DLD1 (cell line): ENCODE data around the gene TRPM2.
"Not testable (repeated sequence)": the region's sequence is repeated elsewhere in the genome, so short reads cannot be mapped to it uniquely, and the experiment has no call there.

Experiments used
- in situ Hi-C: cut with HindIII; loops from 2 replicates; pipeline ENCODE4 v1.10.0; 2017; ENCODE audit warnings: low sequenced_read_pairs

Gene TRPM2

GRCh38 chr21:44391345-44392091, 38.1 kb downstream of the TRPM2 start:
- in situ Hi-C loops, result no loop called here

GRCh38 chr21:44392185-44392584, 38.8 kb downstream of the TRPM2 start:
- in situ Hi-C loops, result no loop called here

- in situ Hi-C loops, result no loop called here
Measured at GRCh38 chr21:44392916-44393315, 39.5 kb downstream of the TRPM2 start.

DNA sequence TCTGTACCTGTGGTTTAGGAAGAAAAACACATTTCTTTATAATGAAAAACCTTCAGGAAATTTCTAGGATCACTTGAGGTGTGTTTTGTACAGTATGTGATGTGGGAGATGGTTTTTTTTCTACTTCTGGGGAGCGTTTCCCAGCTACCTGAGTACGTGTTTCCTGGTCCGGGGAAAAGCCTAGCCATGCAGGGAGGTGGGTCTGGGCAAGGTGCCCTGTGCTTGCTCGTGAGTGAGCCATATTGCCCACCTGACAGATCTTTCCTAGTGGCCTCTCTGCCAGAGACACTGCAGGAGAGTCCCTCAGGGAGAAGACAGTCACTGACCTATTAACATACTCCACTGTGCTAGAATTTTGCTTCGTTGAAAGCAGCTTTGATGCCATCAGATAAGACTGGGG, 41.3 kb downstream of the TRPM2 start:
- in situ Hi-C loops, result no loop called here

DNA sequence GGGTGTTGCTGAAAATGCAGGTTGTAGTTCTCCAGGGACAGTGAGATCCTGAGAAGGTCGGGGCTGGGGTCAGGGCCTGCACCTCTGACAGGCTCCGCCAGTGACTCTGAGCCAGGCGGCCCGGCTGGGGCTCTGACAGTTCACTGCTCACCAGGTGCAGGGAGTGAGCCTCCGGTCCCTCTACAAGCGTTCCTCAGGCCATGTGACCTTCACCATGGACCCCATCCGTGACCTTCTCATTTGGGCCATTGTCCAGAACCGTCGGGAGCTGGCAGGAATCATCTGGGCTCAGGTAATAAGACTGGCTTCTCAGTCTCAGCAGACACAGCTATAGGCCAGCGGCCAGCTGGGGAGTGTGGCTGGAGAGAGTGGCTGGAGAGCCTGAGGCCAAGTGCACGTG, 41.8 kb downstream of the TRPM2 start:
- in situ Hi-C loops, result no loop called here

DNA sequence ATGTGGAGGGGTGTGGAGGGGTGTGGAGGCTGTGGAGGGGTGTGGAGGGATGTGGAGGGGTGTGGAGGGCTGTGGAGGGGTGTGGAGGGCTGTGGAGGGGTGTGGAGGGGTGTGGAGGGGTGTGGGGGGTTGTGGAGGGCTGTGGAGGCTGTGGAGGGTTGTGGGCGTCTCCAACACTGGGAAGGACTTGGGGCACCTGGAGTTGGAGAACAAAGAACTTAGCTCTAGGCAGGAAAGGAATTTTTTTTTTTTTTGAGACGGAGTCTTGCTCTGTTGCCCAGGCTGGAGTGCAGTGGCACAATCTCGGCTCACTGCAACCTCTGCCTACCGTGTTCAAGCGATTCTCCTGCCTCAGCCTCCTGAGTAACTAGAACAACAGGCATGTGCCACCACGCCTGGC, 43.4 kb downstream of the TRPM2 start:
- in situ Hi-C loops, result not testable (repeated sequence)

- in situ Hi-C loops, result no loop called here
Measured at GRCh38 chr21:44397431-44398031, 44.1 kb downstream of the TRPM2 start.

DNA sequence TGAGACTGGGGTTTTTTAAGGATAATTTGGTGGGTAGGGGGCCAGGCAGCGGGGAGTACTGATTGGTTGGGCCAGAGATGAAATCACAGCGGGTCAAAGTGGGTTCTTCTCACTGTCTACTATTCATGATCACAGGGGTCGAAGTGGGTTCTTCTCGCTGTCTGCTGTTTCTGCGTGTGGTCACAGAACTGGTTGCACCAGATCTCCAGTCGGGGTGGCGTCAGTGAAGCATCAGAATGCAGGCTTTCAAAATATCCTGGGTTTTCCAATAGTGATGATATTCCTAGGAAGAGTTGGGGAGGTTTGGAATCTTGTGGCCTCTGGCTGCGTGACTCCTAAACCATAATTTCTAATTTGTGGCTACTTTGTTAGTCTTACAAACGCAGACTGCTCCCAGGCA, 45.1 kb downstream of the TRPM2 start:
- in situ Hi-C loops, result no loop called here

DNA sequence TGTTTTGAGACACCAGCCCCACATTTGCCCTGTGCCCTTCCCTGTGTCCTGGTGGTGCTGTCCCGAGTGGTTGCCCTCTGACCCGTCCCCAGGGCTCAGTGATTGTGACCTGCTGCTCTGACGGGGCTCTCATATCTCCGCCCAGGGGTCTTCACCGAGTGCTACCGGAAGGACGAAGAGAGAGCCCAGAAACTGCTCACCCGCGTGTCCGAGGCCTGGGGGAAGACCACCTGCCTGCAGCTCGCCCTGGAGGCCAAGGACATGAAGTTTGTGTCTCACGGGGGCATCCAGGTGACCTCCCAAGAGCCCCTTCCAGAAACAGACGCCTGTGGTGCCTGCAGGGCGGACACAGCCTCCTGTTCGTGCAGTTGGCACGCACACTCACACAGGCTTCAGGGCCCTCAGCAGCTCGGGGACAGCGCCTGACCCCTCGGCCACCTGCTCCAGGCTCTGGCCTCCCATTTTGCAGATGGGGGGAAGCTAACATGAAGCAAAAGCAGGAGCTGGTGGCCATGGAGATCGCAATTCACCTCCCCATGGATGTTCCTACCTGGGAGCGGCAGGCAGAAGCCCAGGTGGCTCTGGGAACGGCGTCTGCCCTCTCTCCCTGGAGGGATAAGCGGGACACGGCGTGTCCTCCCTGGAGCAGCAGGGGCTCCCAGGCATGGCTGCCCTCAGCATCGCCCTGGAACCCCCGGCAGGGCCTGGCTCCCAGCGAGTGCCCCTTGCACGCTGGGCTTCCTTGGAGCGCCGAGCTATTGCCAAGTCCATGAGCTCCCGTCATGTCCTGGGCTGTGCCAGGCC, 45.9 kb downstream of the TRPM2 start:
- in situ Hi-C loops, result no loop called here

DNA sequence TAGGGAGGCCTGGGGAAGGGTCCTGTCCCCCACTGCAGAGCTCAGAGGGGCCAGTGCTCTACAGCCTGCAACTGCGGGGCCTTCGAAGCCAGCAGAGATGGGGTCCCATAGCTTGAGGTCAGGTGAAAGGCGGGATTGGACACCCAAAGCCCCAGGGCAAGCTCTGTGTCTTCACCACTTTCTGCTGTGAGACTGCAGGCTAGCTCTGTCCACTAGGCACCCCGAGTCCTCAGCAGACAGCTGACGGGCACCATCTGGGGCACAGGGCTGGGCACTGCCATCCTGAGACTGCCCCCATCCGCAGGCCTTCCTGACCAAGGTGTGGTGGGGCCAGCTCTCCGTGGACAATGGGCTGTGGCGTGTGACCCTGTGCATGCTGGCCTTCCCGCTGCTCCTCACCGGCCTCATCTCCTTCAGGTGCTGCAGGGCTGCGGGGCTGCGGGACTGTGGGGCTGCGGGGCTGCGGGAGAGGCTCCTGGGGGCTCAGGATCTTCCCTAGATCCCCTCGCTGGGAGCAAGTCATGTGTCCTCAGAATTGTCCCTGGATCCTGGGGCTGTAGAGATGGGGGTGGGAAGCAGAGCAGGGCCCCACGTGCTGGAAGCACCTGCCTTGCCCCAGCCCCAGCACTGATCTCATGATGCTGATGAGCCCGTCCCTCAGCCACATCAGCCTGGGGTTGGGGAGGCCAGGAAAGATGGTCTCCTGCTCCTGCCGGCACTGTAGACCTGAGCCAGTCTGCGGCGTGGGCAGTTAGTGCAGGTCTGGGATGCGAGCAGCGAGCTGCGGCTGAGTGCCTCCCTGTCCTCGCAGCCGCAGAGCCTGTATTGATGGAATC, 46.8 kb downstream of the TRPM2 start:
- in situ Hi-C loops, result no loop called here

DNA sequence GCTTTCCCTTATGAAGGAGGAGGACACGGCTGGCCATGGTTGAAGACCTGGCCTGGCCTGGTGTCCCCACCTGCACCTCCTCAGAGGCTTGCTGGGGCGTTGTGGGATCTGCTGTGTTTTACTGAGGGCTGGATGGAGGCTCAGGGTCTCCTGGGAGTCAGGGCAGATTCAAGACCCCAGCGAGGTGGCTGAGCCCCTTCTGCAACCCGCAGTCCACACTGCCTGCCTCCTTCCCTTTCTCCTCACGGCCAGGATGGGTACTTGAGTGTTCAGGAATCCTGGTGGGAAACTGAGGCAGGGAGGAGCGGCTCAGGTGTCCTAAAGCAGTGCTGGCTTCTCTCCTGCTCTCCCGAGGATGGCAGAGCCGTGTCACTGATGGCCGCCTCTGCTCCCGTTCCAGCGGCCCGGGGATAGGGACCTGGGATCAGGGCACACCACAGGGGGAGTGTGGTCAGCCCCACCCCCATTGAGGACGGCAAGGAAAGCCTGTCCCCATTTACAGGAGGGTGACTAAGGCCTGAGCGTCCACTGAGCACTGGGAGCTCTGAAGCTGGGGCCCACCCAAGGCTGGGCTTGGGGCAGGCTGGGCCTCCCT, 47.5 kb downstream of the TRPM2 start:
- in situ Hi-C loops, result no loop called here

DNA sequence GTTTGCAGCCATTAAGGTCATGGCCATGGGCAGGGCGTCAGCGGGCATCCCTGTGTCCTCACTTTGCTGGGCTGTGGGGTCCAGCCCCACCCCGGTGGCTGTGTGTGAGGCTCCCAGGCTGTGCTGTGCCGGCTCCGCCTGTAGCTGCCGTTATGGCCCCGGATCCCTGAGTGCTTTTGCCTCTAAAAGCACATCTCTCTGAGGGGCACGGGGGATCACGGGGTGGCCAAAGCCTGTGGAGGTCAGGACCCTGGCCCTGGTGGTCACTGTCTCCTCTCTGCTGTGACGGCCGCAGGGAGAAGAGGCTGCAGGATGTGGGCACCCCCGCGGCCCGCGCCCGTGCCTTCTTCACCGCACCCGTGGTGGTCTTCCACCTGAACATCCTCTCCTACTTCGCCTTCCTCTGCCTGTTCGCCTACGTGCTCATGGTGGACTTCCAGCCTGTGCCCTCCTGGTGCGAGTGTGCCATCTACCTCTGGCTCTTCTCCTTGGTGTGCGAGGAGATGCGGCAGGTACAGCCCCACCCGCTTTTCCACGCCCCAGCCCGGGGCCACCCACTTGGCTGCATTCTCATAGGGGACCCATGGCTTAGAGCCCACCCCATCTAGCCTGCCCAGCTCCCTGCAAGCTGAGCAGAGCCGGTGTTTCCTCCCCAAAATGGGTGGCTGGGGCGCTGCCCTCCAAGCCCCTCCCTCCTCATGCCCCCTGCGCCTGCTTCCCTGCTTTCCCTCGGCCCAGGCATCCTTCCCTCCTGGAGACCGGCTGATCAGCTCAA, 48.2 kb downstream of the TRPM2 start:
- in situ Hi-C loops, result no loop called here

DNA sequence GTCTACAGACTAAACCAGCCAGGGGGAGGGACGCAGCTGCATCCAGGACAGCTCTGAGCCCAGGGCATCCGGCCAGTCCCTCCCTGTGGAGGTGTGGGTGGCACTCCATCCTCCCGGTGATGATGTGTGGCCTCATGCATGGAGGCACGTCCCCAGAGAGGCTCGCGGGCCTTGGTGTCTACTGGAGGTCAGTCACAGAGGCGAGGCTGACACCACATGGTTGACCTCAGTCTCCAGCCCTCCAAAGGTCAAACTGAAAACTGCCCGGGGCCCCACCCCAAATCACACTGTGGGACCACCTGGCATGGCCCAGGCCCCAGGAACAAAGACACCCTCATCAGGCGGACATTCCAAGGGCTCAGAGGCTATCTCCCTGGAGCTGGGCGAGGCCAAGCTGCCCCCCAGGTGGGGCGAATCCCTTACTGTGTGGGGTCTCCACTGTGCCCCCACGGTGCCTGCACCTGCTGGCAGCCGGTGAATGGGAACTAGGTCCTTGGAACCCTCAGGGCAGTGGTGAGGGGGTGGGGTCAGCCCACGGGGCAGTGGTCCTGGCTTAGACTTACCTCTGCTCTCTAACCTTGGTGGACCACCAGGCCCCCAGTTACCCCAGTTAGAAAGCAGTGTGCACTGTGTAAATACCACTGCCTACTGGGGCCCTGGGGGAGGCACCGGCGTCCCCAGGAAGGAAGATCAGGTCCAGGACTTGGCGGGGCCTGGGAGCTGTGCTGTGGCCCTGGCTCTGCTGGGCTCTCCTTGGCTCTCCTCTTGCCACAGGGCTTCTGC, 49.1 kb downstream of the TRPM2 start:
- in situ Hi-C loops, result no loop called here

DNA sequence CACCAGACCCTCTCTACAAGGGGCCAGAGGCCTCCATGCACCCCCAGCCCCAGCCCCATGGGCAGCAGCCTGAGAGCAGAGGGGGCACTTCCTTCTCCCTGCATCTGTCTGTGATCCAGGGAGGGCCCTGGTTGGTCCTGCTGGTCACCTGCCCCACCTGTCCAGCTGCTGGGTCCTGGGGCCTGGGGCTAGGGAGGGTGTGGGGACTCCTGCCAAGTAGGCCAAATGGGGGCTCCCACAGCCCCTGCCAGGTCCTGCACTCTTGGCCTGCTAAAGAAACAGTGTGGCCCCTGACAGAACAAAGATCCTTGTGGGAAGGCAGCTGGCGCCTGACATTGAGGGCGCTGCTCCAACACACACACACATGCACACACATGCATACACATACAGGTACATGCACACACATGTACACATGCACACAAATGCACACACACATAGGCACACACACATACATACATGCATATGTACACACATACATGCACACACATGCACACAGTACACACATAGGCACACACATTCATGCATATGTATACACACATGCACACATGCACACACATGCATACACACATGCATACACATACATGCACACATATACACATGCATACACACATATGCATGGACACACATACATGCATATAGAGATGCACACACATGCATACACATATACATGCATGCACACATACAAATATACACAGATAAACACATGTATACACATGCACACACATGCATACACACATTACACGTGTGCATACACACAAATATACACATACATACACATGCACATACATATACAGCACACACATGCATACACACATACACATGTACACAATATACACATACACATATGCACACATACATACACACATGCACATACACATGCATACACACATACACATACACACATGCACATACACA, 49.9 kb downstream of the TRPM2 start:
- in situ Hi-C loops, result no loop called here

GRCh38 chr21:44404482-44404881, 51.1 kb downstream of the TRPM2 start:
- in situ Hi-C loops, result not testable (repeated sequence)

DNA sequence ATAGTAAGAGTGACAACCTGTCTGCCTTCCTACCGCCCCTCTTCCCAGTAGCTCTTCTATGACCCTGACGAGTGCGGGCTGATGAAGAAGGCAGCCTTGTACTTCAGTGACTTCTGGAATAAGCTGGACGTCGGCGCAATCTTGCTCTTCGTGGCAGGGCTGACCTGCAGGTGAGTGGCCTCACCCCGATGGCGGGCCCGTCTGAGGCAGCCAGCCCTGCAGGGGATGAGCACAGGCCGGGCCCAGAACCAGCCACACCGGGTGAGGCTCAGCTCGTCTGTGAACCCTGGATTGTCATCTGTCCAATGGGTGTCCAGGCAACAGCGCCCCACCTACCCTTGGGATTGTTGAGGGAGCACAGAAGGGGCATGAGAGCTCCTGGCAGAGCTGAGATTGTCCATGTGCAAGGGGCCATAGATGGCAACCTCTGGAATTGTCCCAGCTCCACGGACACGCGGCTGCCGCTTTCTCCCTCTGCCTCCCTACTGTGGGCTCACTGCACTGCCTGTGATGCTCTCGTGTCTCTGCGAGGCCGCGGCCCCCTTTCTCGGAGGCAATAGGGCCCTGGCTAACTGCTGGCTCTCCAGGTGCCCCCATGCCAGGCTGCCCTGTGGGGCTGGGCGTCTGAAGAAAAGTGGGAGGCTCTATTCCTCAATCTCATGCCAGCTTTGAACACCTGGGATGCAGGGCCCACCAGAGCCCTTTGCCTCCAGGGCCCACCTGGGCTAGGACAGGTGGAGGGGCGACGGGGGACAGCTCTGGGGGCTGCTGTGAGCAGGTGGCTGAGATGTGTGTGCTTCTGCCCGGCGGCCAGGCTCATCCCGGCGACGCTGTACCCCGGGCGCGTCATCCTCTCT, 51.9 kb downstream of the TRPM2 start:
- in situ Hi-C loops, result no loop called here
